Activated T-cell treated with anti-CD3 and anti-CD28 coated beads for 24 hours (primary cell): Measurements from ENCODE around the gene LSS.

Source experiments
- DNase-seq: peaks from one replicate; pipeline ENCODE4 v3.0.0-alpha.2; 2020; ENCODE audit warnings: low read depth

The LSS gene

GRCh38 chr21:46218906-46219590 is 9.5 kb downstream of the LSS start:
- DNase-seq = no peak

GRCh38 chr21:46217511-46218196 is 10.9 kb downstream of the LSS start:
- DNase-seq = no peak

- no peak for DNase-seq
Observed at GRCh38 chr21:46216132-46216747, 12.3 kb downstream of the LSS start.

- no peak for DNase-seq
Observed at GRCh38 chr21:46215436-46216131, 13.0 kb downstream of the LSS start.

GRCh38 chr21:46214478-46215340 is 13.9 kb downstream of the LSS start:
- no peak for DNase-seq

GRCh38 chr21:46213620-46214286 is 14.8 kb downstream of the LSS start:
- no peak for DNase-seq

GRCh38 chr21:46212721-46213484 is 15.7 kb downstream of the LSS start:
- no peak for DNase-seq

- no peak for DNase-seq
Observed at GRCh38 chr21:46211786-46212720, 16.5 kb downstream of the LSS start.

GRCh38 chr21:46211376-46211775 is 17.2 kb downstream of the LSS start:
- DNase-seq = no peak

GRCh38 chr21:46210378-46211136 is 18.0 kb downstream of the LSS start:
- no peak for DNase-seq

GRCh38 chr21:46208761-46209721 is 19.5 kb downstream of the LSS start:
- DNase-seq = no peak

GRCh38 chr21:46207920-46208591 is 20.5 kb downstream of the LSS start:
- no peak for DNase-seq

- DNase-seq = no peak
Observed at GRCh38 chr21:46207006-46207919, 21.3 kb downstream of the LSS start.

GRCh38 chr21:46206163-46207005 is 22.2 kb downstream of the LSS start:
- no peak for DNase-seq

- no peak for DNase-seq
Observed at GRCh38 chr21:46205766-46206162, 22.8 kb downstream of the LSS start.
